ENCODE data around the gene MFAP5. TPM values are rescaled to one million over a fixed set of nuclear protein-coding genes. Genes with fewer than 3 reads are reported as not detected.

MFAP5 gene
- total RNA-seq, 1 experiment from 2014 or later, result not detected

DNA sequence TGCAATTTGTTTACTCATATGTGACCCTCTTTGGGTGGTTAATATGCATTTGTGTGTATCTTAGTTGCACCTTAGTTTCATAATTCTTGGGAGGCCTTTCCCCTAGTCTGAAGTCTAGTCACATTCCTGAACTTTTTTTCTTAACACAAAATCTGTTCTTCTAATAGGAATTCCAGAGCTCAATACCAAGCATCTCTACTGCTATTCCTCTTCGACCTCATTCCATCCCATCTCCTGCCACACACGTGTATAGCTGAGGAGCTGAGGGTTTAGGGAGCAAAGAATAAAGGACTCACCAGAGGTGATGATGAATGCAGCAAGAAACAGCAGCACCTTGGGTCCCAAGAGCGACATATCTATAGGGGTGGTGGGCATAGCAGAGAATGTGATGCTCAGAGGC lies 875 bp downstream of the MFAP5 start:
- H2AFZ ChIP-seq (ENCODE audit: low read depth, low read length, poor library complexity, severe bottlenecking), result no peak overlapping the region
- intact Hi-C loops (cut with micrococcal nuclease), result no loop called here
- no peaks in the 10 kb centered on the region for H3K36me3 ChIP-seq (ENCODE audit: control insufficient read depth in 1 of 2, insufficient read depth in 2 of 2, low read length in 2 of 2)
- H3K9me2 ChIP-seq (ENCODE audit: insufficient read depth), result no peaks in the 10 kb centered on the region
- 0 out of 4 replicates have a peak, but pooled peaks cover 0 to 3% of the 10 kb centered on the region in 2 experiments for H3K4me1 ChIP-seq (ENCODE audit: control insufficient read depth in 1 of 2, insufficient read depth in 2 of 2, low read length in 2 of 2)
- no peaks in the 10 kb centered on the region for H3K9me3 ChIP-seq (ENCODE audit: control insufficient read depth in 1 of 2, insufficient read depth in 1 of 2, low read depth in 1 of 2, low read length in 2 of 2)
- ATAC-seq (no peak), DNase-seq (ENCODE audit: low read depth, low spot score) (no peak)
- no TSS peak for BruUV-seq (replicated peaks)
- POLR2A ChIA-PET, result no interaction called here
- H3K9ac ChIP-seq (ENCODE audit: low read length), result no peak overlapping the region
- H3K79me2 ChIP-seq (ENCODE audit: insufficient read depth, low read length), result no peaks in the 10 kb centered on the region
- CTCF ChIA-PET, result no interaction called here
- no peak overlapping the region for H3K27ac ChIP-seq (ENCODE audit: low read depth, low read length)
- RAD21 ChIA-PET (ENCODE audit: low non-redundant PET in 1 of 2, low total read pairs in 2 of 2, uncharacterized antibody in 2 of 2, unreplicated experiment in 2 of 2), result no interaction called here
- peaks cover 16% of the 10 kb centered on the region for H3K27me3 ChIP-seq (ENCODE audit: insufficient read depth, low read length)
- H3K4me2 ChIP-seq (ENCODE audit: low read length), result no peak overlapping the region
- H4K20me1 ChIP-seq (ENCODE audit: insufficient read depth), result no peaks in the 10 kb centered on the region
- TF ChIP-seq POLR2AphosphoS5 (IDR thresholded peaks at IDR 0.05; ENCODE audit: low read depth, low read length), result no peak
- TF ChIP-seq FOSL1 (IDR thresholded peaks at IDR 0.05; ENCODE audit: low read depth), result no peak
- TF ChIP-seq, protein P1, sequence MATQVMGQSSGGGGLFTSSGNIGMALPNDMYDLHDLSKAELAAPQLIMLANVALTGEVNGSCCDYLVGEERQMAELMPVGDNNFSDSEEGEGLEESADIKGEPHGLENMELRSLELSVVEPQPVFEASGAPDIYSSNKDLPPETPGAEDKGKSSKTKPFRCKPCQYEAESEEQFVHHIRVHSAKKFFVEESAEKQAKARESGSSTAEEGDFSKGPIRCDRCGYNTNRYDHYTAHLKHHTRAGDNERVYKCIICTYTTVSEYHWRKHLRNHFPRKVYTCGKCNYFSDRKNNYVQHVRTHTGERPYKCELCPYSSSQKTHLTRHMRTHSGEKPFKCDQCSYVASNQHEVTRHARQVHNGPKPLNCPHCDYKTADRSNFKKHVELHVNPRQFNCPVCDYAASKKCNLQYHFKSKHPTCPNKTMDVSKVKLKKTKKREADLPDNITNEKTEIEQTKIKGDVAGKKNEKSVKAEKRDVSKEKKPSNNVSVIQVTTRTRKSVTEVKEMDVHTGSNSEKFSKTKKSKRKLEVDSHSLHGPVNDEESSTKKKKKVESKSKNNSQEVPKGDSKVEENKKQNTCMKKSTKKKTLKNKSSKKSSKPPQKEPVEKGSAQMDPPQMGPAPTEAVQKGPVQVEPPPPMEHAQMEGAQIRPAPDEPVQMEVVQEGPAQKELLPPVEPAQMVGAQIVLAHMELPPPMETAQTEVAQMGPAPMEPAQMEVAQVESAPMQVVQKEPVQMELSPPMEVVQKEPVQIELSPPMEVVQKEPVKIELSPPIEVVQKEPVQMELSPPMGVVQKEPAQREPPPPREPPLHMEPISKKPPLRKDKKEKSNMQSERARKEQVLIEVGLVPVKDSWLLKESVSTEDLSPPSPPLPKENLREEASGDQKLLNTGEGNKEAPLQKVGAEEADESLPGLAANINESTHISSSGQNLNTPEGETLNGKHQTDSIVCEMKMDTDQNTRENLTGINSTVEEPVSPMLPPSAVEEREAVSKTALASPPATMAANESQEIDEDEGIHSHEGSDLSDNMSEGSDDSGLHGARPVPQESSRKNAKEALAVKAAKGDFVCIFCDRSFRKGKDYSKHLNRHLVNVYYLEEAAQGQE (IDR thresholded peaks at IDR 0.05; ENCODE audit: low read depth), result no peak
- H3K4me3 ChIP-seq (replicated peaks in 1 of 2; ENCODE audit: low read depth in 1 of 2, low read length in 2 of 2), result no peak overlapping the region

DNA sequence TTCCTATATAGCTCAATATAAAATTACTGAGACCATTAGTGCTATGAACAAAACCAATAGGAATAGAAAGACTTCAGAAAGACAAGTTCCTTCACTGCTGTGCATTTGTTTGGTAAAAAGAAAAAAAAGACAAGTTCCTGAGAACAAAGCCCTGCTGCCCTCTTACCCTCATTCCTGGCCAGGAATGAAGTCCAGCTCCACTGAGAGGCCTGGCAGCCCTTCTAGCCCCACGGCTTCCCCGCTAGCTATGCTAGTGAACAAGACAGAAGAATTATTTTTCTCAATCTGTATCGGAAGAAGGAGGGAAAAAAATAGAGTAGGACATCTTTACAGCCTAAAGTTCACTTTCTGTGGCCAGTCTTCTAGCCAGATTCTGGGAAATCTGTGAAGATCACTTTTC lies 1.6 kb downstream of the MFAP5 start:
- ChIA-PET POLR2A (no interaction called here), RAD21 (ENCODE audit: low non-redundant PET in 1 of 2, low total read pairs in 2 of 2, uncharacterized antibody in 2 of 2, unreplicated experiment in 2 of 2) (no interaction called here), CTCF (interaction anchor here (1.5 kb wide), 1 partner anchor 230 kb away, joined by 3 read pairs; no protein-coding TSS in a partner anchor)
- Histone ChIP-seq H3K9me2 (ENCODE audit: insufficient read depth) (no peaks in the 10 kb centered on the region), H3K4me2 (ENCODE audit: low read length) (no peak overlapping the region), H3K9ac (ENCODE audit: low read length) (no peak overlapping the region), H4K20me1 (ENCODE audit: insufficient read depth) (no peaks in the 10 kb centered on the region), H3K4me3 (replicated peaks in 1 of 2; ENCODE audit: low read depth in 1 of 2, low read length in 2 of 2) (no peak overlapping the region), H3K4me1 (ENCODE audit: control insufficient read depth in 1 of 2, insufficient read depth in 2 of 2, low read length in 2 of 2) (0 out of 4 replicates have a peak, but pooled peaks cover 0 to 3% of the 10 kb centered on the region in 2 experiments), H3K9me3 (ENCODE audit: control insufficient read depth in 1 of 2, insufficient read depth in 1 of 2, low read depth in 1 of 2, low read length in 2 of 2) (no peaks in the 10 kb centered on the region), H3K27me3 (ENCODE audit: insufficient read depth, low read length) (peaks cover 16% of the 10 kb centered on the region), H3K36me3 (ENCODE audit: control insufficient read depth in 1 of 2, insufficient read depth in 2 of 2, low read length in 2 of 2) (no peaks in the 10 kb centered on the region), H3K79me2 (ENCODE audit: insufficient read depth, low read length) (no peaks in the 10 kb centered on the region), H2AFZ (ENCODE audit: low read depth, low read length, poor library complexity, severe bottlenecking) (no peak overlapping the region), H3K27ac (ENCODE audit: low read depth, low read length) (no peak overlapping the region)
- intact Hi-C loops (cut with micrococcal nuclease), result no loop called here
- no TSS peak for BruUV-seq (replicated peaks)
- ATAC-seq, result no peak
- DNase-seq (ENCODE audit: low read depth, low spot score), result no peak
- TF ChIP-seq, protein P1 (IDR thresholded peaks at IDR 0.05; ENCODE audit: low read depth), result no peak
- no peak for TF ChIP-seq SIN3A (IDR thresholded peaks at IDR 0.05; ENCODE audit: low read depth)
- no peak for TF ChIP-seq SRF (IDR thresholded peaks at IDR 0.05; ENCODE audit: low read depth)
- no peak for TF ChIP-seq RAD21 (IDR thresholded peaks at IDR 0.05; ENCODE audit: low read depth)
- TF ChIP-seq POLR2A (IDR thresholded peaks at IDR 0.05; ENCODE audit: borderline replicate concordance, extremely low read depth, insufficient read depth, insufficient read length), result no peak
- TF ChIP-seq SP1 (IDR thresholded peaks at IDR 0.05; ENCODE audit: low read depth), result no peak
- TF ChIP-seq, protein P2, sequence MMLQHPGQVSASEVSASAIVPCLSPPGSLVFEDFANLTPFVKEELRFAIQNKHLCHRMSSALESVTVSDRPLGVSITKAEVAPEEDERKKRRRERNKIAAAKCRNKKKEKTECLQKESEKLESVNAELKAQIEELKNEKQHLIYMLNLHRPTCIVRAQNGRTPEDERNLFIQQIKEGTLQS (IDR thresholded peaks at IDR 0.05), result no peak
- no peak for TF ChIP-seq EZH2 (IDR thresholded peaks at IDR 0.05)
- no peak for TF ChIP-seq TCF7L2 (IDR thresholded peaks at IDR 0.05; ENCODE audit: borderline replicate concordance, extremely low read depth, insufficient read depth, insufficient read length)
- no peak for TF ChIP-seq ELF1 (IDR thresholded peaks at IDR 0.05; ENCODE audit: borderline replicate concordance, low read depth)
- no peak for TF ChIP-seq FOSL1 (IDR thresholded peaks at IDR 0.05; ENCODE audit: low read depth)
- no peak for TF ChIP-seq YY1 (IDR thresholded peaks at IDR 0.05; ENCODE audit: extremely low read depth, insufficient replicate concordance, low read depth, low read length)
- no peak for TF ChIP-seq EGR1 (IDR thresholded peaks at IDR 0.05; ENCODE audit: low read depth)
- no peak for TF ChIP-seq CBX3 (IDR thresholded peaks at IDR 0.05; ENCODE audit: low read depth)
